K562 (cell line): ENCODE results near the gene RREB1. TPM values are rescaled to one million over a fixed set of nuclear protein-coding genes. Genes with fewer than 3 reads are reported as not detected.

Experiments used
- ARID1B ChIP-seq: fragments of 450-650 bp; IDR thresholded peaks from 2 replicates; pipeline ENCODE4 v1.6.1; 2016; ENCODE audit warnings: antibody characterized with exemption, mild to moderate bottlenecking, inconsistent platforms
- ARID4B ChIP-seq: sonication (generic); formaldehyde crosslinking; IDR thresholded peaks from 2 replicates; pipeline ENCODE4 v1.8.0; 2022; ENCODE audit warnings: mild to moderate bottlenecking, missing genetic modification reagents
- BRCA1 ChIP-seq, 2 experiments: fragments of 450-650 bp in 1 of 2; sonication (generic) in 1 of 2; formaldehyde crosslinking in 1 of 2; IDR thresholded peaks; 2 replicates each; pipeline versions ENCODE4 v1.5.0 to v1.6.1; 2017 to 2020; ENCODE audit warnings: mild to moderate bottlenecking in 1 of 2, missing genetic modification reagents in 1 of 2
- CHAMP1 ChIP-seq: fragments of 450-650 bp; IDR thresholded peaks from 2 replicates; pipeline ENCODE4 v1.6.1; 2016; ENCODE audit warnings: mild to moderate bottlenecking
- DMBX1 ChIP-seq: fragments of 250-450 bp; sonication (Bioruptor Pico); IDR thresholded peaks from 2 replicates; pipeline ENCODE4 v1.8.0; 2022; ENCODE audit warnings: inconsistent platforms, mild to moderate bottlenecking, moderate library complexity, borderline replicate concordance
- DNMT1 ChIP-seq: fragments of 450-650 bp; IDR thresholded peaks from 2 replicates; pipeline ENCODE4 v1.6.1; 2016; ENCODE audit warnings: antibody characterized with exemption, mild to moderate bottlenecking
- FOS ChIP-seq: IDR thresholded peaks from 3 replicates; pipeline ENCODE4 v1.6.1; 2011; ENCODE audit not compliant: insufficient read length; ENCODE audit errors: extremely low read depth
- FOXA1 ChIP-seq: fragments of 450-650 bp; IDR thresholded peaks from 2 replicates; pipeline ENCODE4 v1.6.1; 2016; ENCODE audit warnings: mild to moderate bottlenecking, borderline replicate concordance
- HMG20A ChIP-seq: fragments of 450-650 bp; formaldehyde crosslinking; conservative IDR thresholded peaks from 2 replicates; pipeline ENCODE4 v1.4.0; 2020; ENCODE audit warnings: mild to moderate bottlenecking, mixed read lengths
- NELFE ChIP-seq: IDR thresholded peaks from 2 replicates; pipeline ENCODE4 v1.6.1; 2011; ENCODE audit warnings: mild to moderate bottlenecking; ENCODE audit not compliant: insufficient read depth, insufficient read length
- PKNOX1 ChIP-seq: fragments of 450-650 bp; IDR thresholded peaks from 2 replicates; pipeline ENCODE4 v1.6.1; 2016
- POLR2G ChIP-seq: fragments of 200-400 bp; formaldehyde crosslinking; IDR thresholded peaks from 2 replicates; pipeline ENCODE4 v1.6.1; 2017; ENCODE audit warnings: low read depth, mild to moderate bottlenecking, antibody characterized with exemption, low read length, moderate library complexity
- PTTG1 ChIP-seq: fragments of 450-650 bp; IDR thresholded peaks from 2 replicates; pipeline ENCODE4 v1.6.1; 2016; ENCODE audit warnings: low read depth, mild to moderate bottlenecking, missing genetic modification characterization, missing compliant biosample characterization
- SNAPC5 ChIP-seq: fragments of 250-450 bp; sonication (Bioruptor Pico); IDR thresholded peaks from 2 replicates; pipeline ENCODE4 v1.8.0; 2021; ENCODE audit warnings: moderate library complexity, mild to moderate bottlenecking, inconsistent platforms
- SP1 ChIP-seq: sonication (generic); formaldehyde crosslinking; IDR thresholded peaks from 2 replicates; pipeline ENCODE4 v1.8.1; 2022; ENCODE audit warnings: mild to moderate bottlenecking, missing genetic modification reagents
- TAF1 ChIP-seq: IDR thresholded peaks from 2 replicates; pipeline ENCODE4 v1.6.1; 2011; ENCODE audit warnings: mild to moderate bottlenecking, low read length, moderate library complexity; ENCODE audit not compliant: insufficient read depth, control insufficient read depth, severe bottlenecking; ENCODE audit errors: extremely low read depth
- THRAP3 ChIP-seq: fragments of 450-650 bp; IDR thresholded peaks from 2 replicates; pipeline ENCODE4 v1.6.1; 2016; ENCODE audit warnings: mild to moderate bottlenecking, inconsistent platforms, borderline replicate concordance
- ZKSCAN1 ChIP-seq: fragments of 150-350 bp; IDR thresholded peaks from 2 replicates; pipeline ENCODE4 v1.6.1; 2016; ENCODE audit warnings: low read depth, low read length
- ZNF253 ChIP-seq: fragments of 250-450 bp; sonication (Bioruptor Pico); conservative IDR thresholded peaks from 2 replicates; pipeline ENCODE4 v1.6.1; 2021; ENCODE audit warnings: mild to moderate bottlenecking
- ZNF551 ChIP-seq: fragments of 250-450 bp; sonication (Bioruptor Pico); IDR thresholded peaks from 2 replicates; pipeline ENCODE4 v1.5.0; 2021; ENCODE audit warnings: mild to moderate bottlenecking, moderate library complexity
- ZNF586 ChIP-seq: fragments of 450-650 bp; formaldehyde crosslinking; conservative IDR thresholded peaks from 2 replicates; pipeline ENCODE4 v1.4.0; 2020; ENCODE audit warnings: mild to moderate bottlenecking, moderate library complexity
- polyA plus RNA-seq, 8 experiments: library from polyadenylated mRNA; depleted of rRNA in 4 of 8; stranded (reverse) in 5 of 8; unstranded in 3 of 8; fragments of >200 nt; fragmentation: Nextera tagmentation in 2 of 8; fragmentation: Illumina TruSeq in 1 of 8; extraction: Ambion mirVana in 2 of 8; extraction: Trizol in 1 of 8; gene quantifications; 2 replicates each; pipeline versions ENCODE4 v1.2.1 to v1.2.3, GENCODE V29; 2011 to 2014; ENCODE audit warnings: inconsistent platforms in 1 of 8, missing spikeins in 1 of 8
- total RNA-seq, 7 experiments: library from RNA; depleted of rRNA in 6 of 7; stranded (reverse); fragments of >200 nt in 6 of 7; fragmentation: Illumina TruSeq in 2 of 7; extraction: Trizol in 2 of 7; gene quantifications; 2 replicates each; pipeline versions ENCODE4 v1.2.1 to v1.2.3, GENCODE V29; 2011 to 2021; ENCODE audit warnings: low replicate concordance in 1 of 7

RREB1 gene
- total and polyA plus RNA-seq, 9 of the 15 experiments (the other 6 are each of a cell fraction or from before 2014, with no cell fraction given), result 3.3 to 64.2 (median 19.3) TPM

GRCh38 chr6:7238900-7239589, 131.3 kb downstream of the RREB1 start (continued):
- TF ChIP-seq DNMT1, result no peak
- no peak for TF ChIP-seq FOXA1
- TF ChIP-seq ZNF551 (CRISPR knock-in tag), result no peak
- peak; percentile 47; the same call in 1 of the 2 replicates for TF ChIP-seq POLR2G
- TF ChIP-seq ARID1B, result no peak
- no peak for TF ChIP-seq TAF1
- TF ChIP-seq PKNOX1, result no peak; the same call in 1 of the 2 replicates
- no peak for TF ChIP-seq FOS
- TF ChIP-seq SNAPC5 (CRISPR knock-in tag), result no peak
- TF ChIP-seq PTTG1 (tag), result no peak
- TF ChIP-seq ZKSCAN1, result 0 out of 2 replicates have a peak, but pooled peaks have one; percentile 29
- TF ChIP-seq NELFE, result no peak
- TF ChIP-seq THRAP3, result no peak
- TF ChIP-seq SP1 (CRISPR knock-in tag), result peak; percentile 57; the same call in 1 of the 2 replicates
- TF ChIP-seq ARID4B (CRISPR knock-in tag), result peak; percentile 78
- TF ChIP-seq ZNF253 (CRISPR knock-in tag), result no peak
- no peak for TF ChIP-seq DMBX1 (CRISPR knock-in tag)
- no peak for TF ChIP-seq CHAMP1
- TF ChIP-seq ZNF586 (CRISPR knock-in tag), result no peak
- TF ChIP-seq BRCA1 (IDR thresholded peaks at IDR 0.05), result no peak
- TF ChIP-seq BRCA1 (CRISPR knock-in tag; IDR thresholded peaks at IDR 0.05), result no peak
- no peak for TF ChIP-seq HMG20A (CRISPR knock-in tag)
